ENCODE results near the gene ARHGEF38.

Gene ARHGEF38

GRCh38 chr4:105712766-105713165 is 160.3 kb downstream of the ARHGEF38 start:
- Histone ChIP-seq H3K27ac (ENCODE audit: low read depth, low read length) (no peak overlapping the region), H4K12ac (ENCODE audit: low read depth, low read length) (no peak overlapping the region), H2BK12ac (ENCODE audit: low read length) (no peak overlapping the region), H3K79me2 (ENCODE audit: control insufficient read depth, insufficient read depth, low read length, poor library complexity) (peaks cover 5% of the 10 kb centered on the region), H2AFZ (ENCODE audit: insufficient read depth, low read length, poor library complexity) (no peak overlapping the region), H3K9me3 (ENCODE audit: insufficient read depth, low read depth, low read length) (no peaks in the 10 kb centered on the region), H3K27me3 (ENCODE audit: insufficient read depth, low read length) (no peaks in the 10 kb centered on the region), H3K18ac (ENCODE audit: low read length) (no peak overlapping the region), H4K8ac (ENCODE audit: low read depth, low read length) (no peak overlapping the region), H3K4me1 (ENCODE audit: control insufficient read depth in 1 of 2, insufficient read depth in 2 of 2, low read length in 2 of 2) (no peaks in the 10 kb centered on the region), H2BK120ac (ENCODE audit: insufficient read depth, low read length, poor library complexity) (no peak overlapping the region), H2BK5ac (ENCODE audit: low read depth, low read length, poor library complexity) (no peak overlapping the region), H3K36me3 (ENCODE audit: control insufficient read depth in 1 of 2, insufficient read depth in 2 of 2, low read length in 2 of 2) (no peaks in the 10 kb centered on the region), H3K23ac (ENCODE audit: low read length) (no peak overlapping the region), H3K4me2 (ENCODE audit: low read length) (no peak overlapping the region), H2AK5ac (ENCODE audit: low read length) (no peak overlapping the region), H3K9ac (ENCODE audit: low read length) (no peak overlapping the region), H3K14ac (ENCODE audit: low read length) (no peak overlapping the region), H3K4me3 (ENCODE audit: low read depth, low read length) (no peak overlapping the region), H4K91ac (ENCODE audit: low read depth, low read length) (no peak overlapping the region), H3K4ac (ENCODE audit: low read depth, low read length) (no peak overlapping the region), H3K79me1 (ENCODE audit: low read length) (peaks cover 4% of the 10 kb centered on the region)
- no peak for DNase-seq
- no CpG with 5 or more reads among the region's 2 CpGs for WGBS (ENCODE audit: extremely low coverage, insufficient coverage, insufficient read length)

GRCh38 chr4:105714071-105714521 is 161.7 kb downstream of the ARHGEF38 start:
- H3K23ac ChIP-seq (ENCODE audit: low read length) = no peak overlapping the region
- H3K79me2 ChIP-seq (ENCODE audit: control insufficient read depth, insufficient read depth, low read length, poor library complexity) = no peaks in the 10 kb centered on the region
- no peaks in the 10 kb centered on the region for H3K27me3 ChIP-seq (ENCODE audit: insufficient read depth, low read length)
- H3K27ac ChIP-seq (ENCODE audit: low read depth, low read length) = no peak overlapping the region
- H3K9ac ChIP-seq (ENCODE audit: low read length) = no peak overlapping the region
- H4K12ac ChIP-seq (ENCODE audit: low read depth, low read length) = no peak overlapping the region
- H3K9me3 ChIP-seq (ENCODE audit: insufficient read depth, low read depth, low read length) = no peaks in the 10 kb centered on the region
- no peak overlapping the region for H2BK12ac ChIP-seq (ENCODE audit: low read length)
- H3K18ac ChIP-seq (ENCODE audit: low read length) = no peak overlapping the region
- peak in 1 of 2 donors; percentile 3 for DNase-seq
- no CpG with 5 or more reads among the region's 5 CpGs for WGBS (ENCODE audit: extremely low coverage, insufficient coverage, insufficient read length)
- no peak overlapping the region for H2BK120ac ChIP-seq (ENCODE audit: insufficient read depth, low read length, poor library complexity)
- H4K8ac ChIP-seq (ENCODE audit: low read depth, low read length) = no peak overlapping the region
- H3K4me2 ChIP-seq (ENCODE audit: low read length) = no peak overlapping the region
- no peak overlapping the region for H4K91ac ChIP-seq (ENCODE audit: low read depth, low read length)
- no peaks in the 10 kb centered on the region for H3K4me1 ChIP-seq (ENCODE audit: control insufficient read depth in 1 of 2, insufficient read depth in 2 of 2, low read length in 2 of 2)
- H2AFZ ChIP-seq (ENCODE audit: insufficient read depth, low read length, poor library complexity) = no peak overlapping the region
- no peak overlapping the region for H2AK5ac ChIP-seq (ENCODE audit: low read length)
- H3K4ac ChIP-seq (ENCODE audit: low read depth, low read length) = no peak overlapping the region
- H3K36me3 ChIP-seq (ENCODE audit: control insufficient read depth in 1 of 2, insufficient read depth in 2 of 2, low read length in 2 of 2) = peaks cover 1% of the 10 kb centered on the region in 2 experiments
- no peak overlapping the region for H2BK5ac ChIP-seq (ENCODE audit: low read depth, low read length, poor library complexity)
- H3K14ac ChIP-seq (ENCODE audit: low read length) = no peak overlapping the region
- H3K4me3 ChIP-seq (ENCODE audit: low read depth, low read length) = no peak overlapping the region
- no peaks in the 10 kb centered on the region for H3K79me1 ChIP-seq (ENCODE audit: low read length)

DNA sequence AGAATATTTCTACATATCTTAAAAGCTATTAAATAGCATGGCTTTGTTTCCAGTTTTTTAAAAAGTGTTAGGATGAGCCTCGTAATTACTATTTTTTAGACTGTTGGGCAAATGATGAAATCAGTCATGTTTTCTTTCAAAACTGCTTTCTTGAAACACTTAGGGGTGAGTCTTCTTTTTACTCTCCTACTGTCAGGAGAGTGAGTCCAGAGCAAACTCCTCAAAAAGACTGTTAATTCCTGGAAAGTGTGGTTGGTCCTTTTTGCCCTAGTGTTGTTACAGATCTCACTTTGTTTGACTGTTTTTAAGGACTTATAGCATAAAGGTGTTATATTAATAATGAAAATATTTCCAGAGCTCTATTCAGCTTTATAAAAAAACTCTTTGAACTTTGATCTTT is 162.5 kb downstream of the ARHGEF38 start:
- Histone ChIP-seq H3K18ac (ENCODE audit: low read length) (no peak overlapping the region), H3K79me1 (ENCODE audit: low read length) (no peaks in the 10 kb centered on the region), H3K79me2 (ENCODE audit: control insufficient read depth, insufficient read depth, low read length, poor library complexity) (no peaks in the 10 kb centered on the region), H3K27me3 (ENCODE audit: insufficient read depth, low read length) (no peaks in the 10 kb centered on the region), H3K4me3 (ENCODE audit: low read depth, low read length) (no peak overlapping the region), H3K4me1 (ENCODE audit: control insufficient read depth in 1 of 2, insufficient read depth in 2 of 2, low read length in 2 of 2) (no peaks in the 10 kb centered on the region), H2AFZ (ENCODE audit: insufficient read depth, low read length, poor library complexity) (no peak overlapping the region), H3K4ac (ENCODE audit: low read depth, low read length) (no peak overlapping the region), H4K91ac (ENCODE audit: low read depth, low read length) (no peak overlapping the region), H3K9me3 (ENCODE audit: insufficient read depth, low read depth, low read length) (no peaks in the 10 kb centered on the region), H4K12ac (ENCODE audit: low read depth, low read length) (no peak overlapping the region), H3K9ac (ENCODE audit: low read length) (no peak overlapping the region), H4K8ac (ENCODE audit: low read depth, low read length) (no peak overlapping the region), H3K4me2 (ENCODE audit: low read length) (no peak overlapping the region), H2AK5ac (ENCODE audit: low read length) (no peak overlapping the region), H3K27ac (ENCODE audit: low read depth, low read length) (no peak overlapping the region), H2BK5ac (ENCODE audit: low read depth, low read length, poor library complexity) (no peak overlapping the region), H2BK120ac (ENCODE audit: insufficient read depth, low read length, poor library complexity) (no peak overlapping the region), H3K14ac (ENCODE audit: low read length) (no peak overlapping the region), H2BK12ac (ENCODE audit: low read length) (no peak overlapping the region), H3K36me3 (ENCODE audit: control insufficient read depth in 1 of 2, insufficient read depth in 2 of 2, low read length in 2 of 2) (peaks cover 2 to 3% of the 10 kb centered on the region in 2 experiments), H3K23ac (ENCODE audit: low read length) (no peak overlapping the region)
- DNase-seq = no peak
- WGBS (ENCODE audit: extremely low coverage, insufficient coverage, insufficient read length) = no CpG with 5 or more reads among the region's 1 CpG

GRCh38 chr4:105715692-105716278 is 163.4 kb downstream of the ARHGEF38 start:
- Histone ChIP-seq H4K91ac (ENCODE audit: low read depth, low read length) (no peak overlapping the region), H3K27me3 (ENCODE audit: insufficient read depth, low read length) (no peaks in the 10 kb centered on the region), H2AFZ (ENCODE audit: insufficient read depth, low read length, poor library complexity) (no peak overlapping the region), H3K23ac (ENCODE audit: low read length) (no peak overlapping the region), H3K18ac (ENCODE audit: low read length) (no peak overlapping the region), H3K79me2 (ENCODE audit: control insufficient read depth, insufficient read depth, low read length, poor library complexity) (no peaks in the 10 kb centered on the region), H3K27ac (ENCODE audit: low read depth, low read length) (no peak overlapping the region), H3K4me1 (ENCODE audit: control insufficient read depth in 1 of 2, insufficient read depth in 2 of 2, low read length in 2 of 2) (no peaks in the 10 kb centered on the region), H3K36me3 (ENCODE audit: control insufficient read depth in 1 of 2, insufficient read depth in 2 of 2, low read length in 2 of 2) (peaks cover 2 to 3% of the 10 kb centered on the region in 2 experiments), H3K9ac (ENCODE audit: low read length) (no peak overlapping the region), H4K8ac (ENCODE audit: low read depth, low read length) (no peak overlapping the region), H3K14ac (ENCODE audit: low read length) (no peak overlapping the region), H2BK12ac (ENCODE audit: low read length) (no peak overlapping the region), H3K4me2 (ENCODE audit: low read length) (no peak overlapping the region), H2BK5ac (ENCODE audit: low read depth, low read length, poor library complexity) (no peak overlapping the region), H2BK120ac (ENCODE audit: insufficient read depth, low read length, poor library complexity) (no peak overlapping the region), H3K4ac (ENCODE audit: low read depth, low read length) (no peak overlapping the region), H4K12ac (ENCODE audit: low read depth, low read length) (no peak overlapping the region), H3K4me3 (ENCODE audit: low read depth, low read length) (no peak overlapping the region), H3K79me1 (ENCODE audit: low read length) (no peaks in the 10 kb centered on the region), H2AK5ac (ENCODE audit: low read length) (no peak overlapping the region), H3K9me3 (ENCODE audit: insufficient read depth, low read depth, low read length) (no peaks in the 10 kb centered on the region)
- WGBS (ENCODE audit: extremely low coverage, insufficient coverage, insufficient read length) = 100% methylated on average over 2 of the region's 4 CpGs
- peak in 1 of 2 donors; percentile 80 for DNase-seq
